ENCODE results near the gene HES4.
"Not testable (repeated sequence)": the region's sequence is repeated elsewhere in the genome, so short reads cannot be mapped to it uniquely, and the experiment has no call there.

Gene HES4

DNA sequence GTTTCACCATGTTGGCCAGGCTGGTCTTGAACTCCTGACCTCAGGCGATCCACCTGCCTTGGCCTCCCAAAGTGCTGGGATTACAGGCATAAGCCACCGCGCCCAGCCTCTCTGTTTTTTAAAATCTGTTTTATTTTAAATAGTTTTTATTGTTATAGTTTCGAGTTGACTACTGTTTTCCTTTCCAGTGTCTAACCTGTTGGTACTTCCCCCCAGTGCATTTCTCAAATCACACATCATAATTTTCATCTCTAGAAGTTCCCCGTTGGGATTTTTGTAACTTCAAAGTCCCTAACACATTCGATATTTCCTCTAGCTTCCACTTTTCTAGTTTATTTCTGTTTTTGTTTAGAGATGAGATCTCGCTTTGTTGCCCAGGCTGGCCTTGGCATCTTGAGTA is 7.5 kb downstream of the HES4 start:
- in situ Hi-C loops (cut with HindIII; ENCODE audit: low sequenced_read_pairs) = no loop called here
- H3K4me3 ChIP-seq (ENCODE audit: low read depth, low read length) = no peak overlapping the region
- DNase-seq (ENCODE audit: low read depth) = no peak
- TF ChIP-seq, protein P1, sequence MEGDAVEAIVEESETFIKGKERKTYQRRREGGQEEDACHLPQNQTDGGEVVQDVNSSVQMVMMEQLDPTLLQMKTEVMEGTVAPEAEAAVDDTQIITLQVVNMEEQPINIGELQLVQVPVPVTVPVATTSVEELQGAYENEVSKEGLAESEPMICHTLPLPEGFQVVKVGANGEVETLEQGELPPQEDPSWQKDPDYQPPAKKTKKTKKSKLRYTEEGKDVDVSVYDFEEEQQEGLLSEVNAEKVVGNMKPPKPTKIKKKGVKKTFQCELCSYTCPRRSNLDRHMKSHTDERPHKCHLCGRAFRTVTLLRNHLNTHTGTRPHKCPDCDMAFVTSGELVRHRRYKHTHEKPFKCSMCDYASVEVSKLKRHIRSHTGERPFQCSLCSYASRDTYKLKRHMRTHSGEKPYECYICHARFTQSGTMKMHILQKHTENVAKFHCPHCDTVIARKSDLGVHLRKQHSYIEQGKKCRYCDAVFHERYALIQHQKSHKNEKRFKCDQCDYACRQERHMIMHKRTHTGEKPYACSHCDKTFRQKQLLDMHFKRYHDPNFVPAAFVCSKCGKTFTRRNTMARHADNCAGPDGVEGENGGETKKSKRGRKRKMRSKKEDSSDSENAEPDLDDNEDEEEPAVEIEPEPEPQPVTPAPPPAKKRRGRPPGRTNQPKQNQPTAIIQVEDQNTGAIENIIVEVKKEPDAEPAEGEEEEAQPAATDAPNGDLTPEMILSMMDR (IDR thresholded peaks at IDR 0.05; ENCODE audit: low read depth, low read length, missing control alignments) = no peak

DNA sequence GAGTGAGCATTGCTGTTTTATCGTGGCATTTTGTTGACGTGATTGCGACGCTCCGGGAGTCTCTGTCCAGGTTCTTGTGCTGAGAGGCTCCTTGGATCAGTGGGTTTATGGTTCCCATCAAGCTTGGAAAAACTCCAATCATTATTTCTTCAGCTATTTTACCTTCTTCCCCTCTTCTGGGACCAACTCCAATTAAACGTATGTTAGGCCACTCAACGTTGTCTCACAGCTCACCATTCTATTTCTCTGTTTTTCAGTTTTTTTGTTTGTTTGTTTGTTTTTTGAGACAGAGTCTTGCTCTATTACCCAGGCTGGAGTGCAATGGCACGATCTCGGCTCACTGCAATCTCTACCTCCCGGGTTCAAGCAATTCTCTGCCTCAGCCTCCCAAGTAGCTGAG is 8.0 kb downstream of the HES4 start:
- DNase-seq (ENCODE audit: low read depth) = no peak
- in situ Hi-C loops (cut with HindIII; ENCODE audit: low sequenced_read_pairs) = no loop called here
- TF ChIP-seq, protein P1 (IDR thresholded peaks at IDR 0.05; ENCODE audit: low read depth, low read length, missing control alignments) = no peak
- H3K4me3 ChIP-seq (ENCODE audit: low read depth, low read length) = no peak overlapping the region

DNA sequence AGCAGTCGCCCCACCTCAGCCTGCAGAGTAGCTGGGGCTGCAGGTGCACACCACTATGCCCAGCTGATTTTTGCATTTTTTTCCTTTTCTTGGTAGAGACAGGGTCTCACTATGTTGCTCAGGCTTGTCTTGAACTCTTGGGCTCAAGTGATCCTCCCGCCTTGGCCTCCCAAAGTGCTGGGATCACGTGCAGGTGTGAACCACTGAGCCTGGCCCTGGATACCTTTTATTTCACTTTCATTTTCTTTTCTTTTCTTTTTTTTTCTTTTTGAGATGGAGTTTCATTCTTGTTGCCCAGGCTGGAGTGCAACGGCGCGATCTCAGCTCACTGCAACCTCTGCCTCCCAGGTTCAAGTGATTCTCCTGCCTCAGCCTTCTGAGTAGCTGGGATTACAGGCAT is 8.6 kb downstream of the HES4 start:
- in situ Hi-C loops (cut with HindIII; ENCODE audit: low sequenced_read_pairs) = not testable (repeated sequence)

GRCh38 chr1:988061-988460 is 11.8 kb downstream of the HES4 start:
- DNase-seq (ENCODE audit: low read depth); H3K4me3 ChIP-seq (ENCODE audit: low read depth, low read length); in situ Hi-C loops (cut with HindIII; ENCODE audit: low sequenced_read_pairs): not testable (repeated sequence)

More for the DNA sequence above, 8.6 kb downstream of the HES4 start:
- H3K4me3 ChIP-seq (ENCODE audit: low read depth, low read length); DNase-seq (ENCODE audit: low read depth): not testable (repeated sequence)

GRCh38 chr1:985126-985525 is 14.8 kb downstream of the HES4 start:
- no peak overlapping the region for H3K4me3 ChIP-seq (ENCODE audit: low read depth, low read length)
- DNase-seq (ENCODE audit: low read depth) = no peak
- TF ChIP-seq, protein P1 (IDR thresholded peaks at IDR 0.05; ENCODE audit: low read depth, low read length, missing control alignments) = no peak
- in situ Hi-C loops (cut with HindIII; ENCODE audit: low sequenced_read_pairs) = no loop called here

GRCh38 chr1:984476-984814 is 15.5 kb downstream of the HES4 start:
- in situ Hi-C loops (cut with HindIII; ENCODE audit: low sequenced_read_pairs) = no loop called here
- TF ChIP-seq, protein P1 (IDR thresholded peaks at IDR 0.05; ENCODE audit: low read depth, low read length, missing control alignments) = no peak
- no peak overlapping the region for H3K4me3 ChIP-seq (ENCODE audit: low read depth, low read length)
- DNase-seq (ENCODE audit: low read depth) = no peak

DNA sequence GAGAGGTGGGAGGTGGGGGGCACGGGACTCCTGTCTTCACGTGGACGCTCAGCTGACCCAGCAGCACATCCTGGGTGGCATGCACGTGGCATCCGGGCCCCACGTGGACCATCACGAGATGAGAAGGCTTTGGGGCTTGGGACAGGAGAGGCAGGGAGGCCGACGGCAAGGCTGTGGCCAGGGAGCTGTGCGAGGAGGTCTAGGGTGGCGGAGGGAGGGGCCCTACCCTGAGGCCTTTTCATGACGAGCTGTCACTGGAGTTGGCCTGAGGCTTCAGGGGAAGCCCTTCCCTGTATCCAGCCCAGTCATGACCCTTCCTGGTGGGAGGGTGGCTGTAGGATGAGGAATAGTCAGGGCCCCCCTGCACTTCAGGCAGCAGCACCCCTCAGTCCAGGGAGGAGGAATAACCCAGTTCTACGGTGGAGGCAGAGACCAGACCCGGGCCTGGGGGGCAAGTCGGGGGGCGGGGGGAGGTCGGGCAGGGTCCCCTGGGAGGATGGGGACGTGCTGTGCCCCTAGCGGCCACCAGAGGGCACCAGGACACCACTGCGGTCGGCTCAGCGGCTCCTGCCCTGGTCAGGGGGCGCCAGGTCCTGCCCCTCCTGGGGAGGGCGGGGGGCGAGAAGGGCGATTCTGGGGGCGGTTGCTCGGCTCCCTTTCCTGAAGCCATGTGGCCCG is 16.0 kb downstream of the HES4 start:
- TF ChIP-seq, protein P1 (IDR thresholded peaks at IDR 0.05; ENCODE audit: low read depth, low read length, missing control alignments) = peak; percentile 68
- in situ Hi-C loops (cut with HindIII; ENCODE audit: low sequenced_read_pairs) = no loop called here
- no peak overlapping the region for H3K4me3 ChIP-seq (ENCODE audit: low read depth, low read length)
- DNase-seq (ENCODE audit: low read depth) = no peak

Measured in astrocyte of the cerebellum (primary cell).